G401 (cell line): ENCODE data around the gene DUSP9. TPM values are rescaled to one million over a fixed set of nuclear protein-coding genes. Genes with fewer than 3 reads are reported as not detected.

ENCODE experiments used
- DNase-seq: peaks from one replicate; pipeline ENCODE4 v3.0.0-alpha.2; 2015; ENCODE audit warnings: low spot score
- in situ Hi-C: cut with HindIII; loops from 2 replicates; pipeline ENCODE4 v1.10.0; 2016; ENCODE audit warnings: low sequenced_read_pairs, mixed read lengths
- total RNA-seq: library from RNA; depleted of rRNA; stranded (reverse); fragments of >200 nt; shearing (Covaris generic); gene quantifications from 2 replicates; pipeline ENCODE4 v1.2.3, GENCODE V29; 2014

DUSP9 gene
- total RNA-seq, 1 experiment from 2014 or later: 0.20 TPM

- in situ Hi-C loops: no loop called here
- no peak for DNase-seq
Measured at GRCh38 chrX:153634832-153635231, 12.2 kb upstream of the DUSP9 start.

DNA sequence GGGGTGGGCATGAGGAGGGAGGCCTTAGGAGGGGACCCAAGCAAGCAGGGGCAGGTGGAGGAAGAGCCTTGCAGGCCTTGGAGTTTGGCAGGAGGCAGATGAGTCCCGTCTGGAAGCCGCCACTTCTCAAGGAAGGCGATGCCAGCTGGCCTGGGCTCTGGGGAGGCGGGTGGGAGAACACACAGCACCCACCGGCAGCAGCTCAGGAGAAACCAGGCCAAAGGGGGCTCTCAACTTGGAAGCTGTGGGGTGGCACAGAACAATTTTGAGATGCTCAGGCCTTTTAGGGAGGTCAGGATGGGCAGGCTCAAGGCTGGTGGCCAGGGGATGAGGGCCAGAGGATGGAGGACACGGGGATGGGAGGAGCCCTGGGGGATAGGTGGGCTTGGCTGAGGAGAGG lies 11.6 kb upstream of the DUSP9 start:
- in situ Hi-C loops: no loop called here
- DNase-seq: no peak

GRCh38 chrX:153635788-153636668 lies 11.0 kb upstream of the DUSP9 start:
- peak; percentile 6 for DNase-seq
- in situ Hi-C loops: no loop called here

GRCh38 chrX:153636716-153637115 lies 10.3 kb upstream of the DUSP9 start:
- in situ Hi-C loops: no loop called here
- no peak for DNase-seq

DNA sequence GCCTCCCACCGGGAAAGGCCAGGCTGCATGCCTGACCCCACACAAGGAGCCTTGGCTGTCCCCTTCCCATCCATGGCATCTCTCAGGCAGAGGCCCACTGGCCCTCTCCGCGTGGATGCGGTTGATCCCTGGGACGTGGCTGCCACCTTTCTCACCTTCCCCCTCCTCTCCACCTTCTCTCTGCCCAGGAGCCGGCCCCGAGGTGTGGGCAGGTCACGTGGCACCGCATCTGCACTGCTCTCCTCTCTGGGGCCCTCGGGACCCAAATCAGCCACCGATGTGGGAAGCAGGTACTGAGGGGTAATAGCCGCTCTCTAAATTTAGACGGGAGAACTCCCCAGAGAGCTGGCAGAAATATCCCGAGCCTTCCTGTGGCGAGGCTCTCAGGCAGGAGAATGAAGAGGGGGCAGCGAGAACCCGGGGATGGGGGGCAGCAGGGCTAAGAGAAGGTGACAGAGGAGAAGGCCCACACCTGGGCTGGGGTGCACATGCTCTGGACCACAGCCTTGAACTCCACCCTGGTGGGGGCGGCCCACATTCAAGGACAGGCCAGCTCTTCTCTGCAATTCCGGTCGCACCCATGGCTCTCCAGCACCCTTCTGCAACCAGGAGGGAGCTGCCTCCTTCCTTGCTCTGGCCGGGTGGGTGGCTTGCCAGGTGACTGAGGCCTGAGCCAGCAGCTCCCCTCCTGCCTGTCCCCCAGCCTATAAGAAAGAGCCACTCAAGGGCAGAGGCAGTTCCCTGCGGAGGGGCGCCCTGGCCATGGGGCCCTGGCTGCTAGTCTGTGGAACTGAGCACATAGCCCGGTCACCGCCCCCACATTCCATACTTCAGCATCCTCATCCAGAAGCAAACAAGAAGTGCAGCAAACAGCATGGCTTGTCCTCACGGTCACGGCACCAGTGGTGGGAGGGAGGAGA lies 9.6 kb upstream of the DUSP9 start:
- DNase-seq: no peak
- in situ Hi-C loops: no loop called here

DNA sequence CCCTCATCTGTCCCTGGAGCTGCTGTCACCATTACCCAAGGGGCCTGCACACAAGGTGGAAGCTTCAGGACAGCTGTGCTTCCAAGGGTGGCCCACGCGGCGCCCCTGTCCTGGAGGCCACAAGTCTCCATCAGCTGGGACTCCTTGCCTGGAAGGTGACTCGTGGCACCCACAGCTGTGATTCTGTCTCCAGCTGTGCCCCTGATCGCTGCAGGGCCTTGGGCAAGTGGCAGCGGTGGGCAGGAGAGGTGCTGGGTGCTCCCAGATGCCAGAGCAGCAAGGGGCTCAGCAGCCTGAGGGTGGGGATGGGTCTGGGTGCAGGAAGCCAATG lies 9.0 kb upstream of the DUSP9 start:
- no peak for DNase-seq
- in situ Hi-C loops: no loop called here

DNA sequence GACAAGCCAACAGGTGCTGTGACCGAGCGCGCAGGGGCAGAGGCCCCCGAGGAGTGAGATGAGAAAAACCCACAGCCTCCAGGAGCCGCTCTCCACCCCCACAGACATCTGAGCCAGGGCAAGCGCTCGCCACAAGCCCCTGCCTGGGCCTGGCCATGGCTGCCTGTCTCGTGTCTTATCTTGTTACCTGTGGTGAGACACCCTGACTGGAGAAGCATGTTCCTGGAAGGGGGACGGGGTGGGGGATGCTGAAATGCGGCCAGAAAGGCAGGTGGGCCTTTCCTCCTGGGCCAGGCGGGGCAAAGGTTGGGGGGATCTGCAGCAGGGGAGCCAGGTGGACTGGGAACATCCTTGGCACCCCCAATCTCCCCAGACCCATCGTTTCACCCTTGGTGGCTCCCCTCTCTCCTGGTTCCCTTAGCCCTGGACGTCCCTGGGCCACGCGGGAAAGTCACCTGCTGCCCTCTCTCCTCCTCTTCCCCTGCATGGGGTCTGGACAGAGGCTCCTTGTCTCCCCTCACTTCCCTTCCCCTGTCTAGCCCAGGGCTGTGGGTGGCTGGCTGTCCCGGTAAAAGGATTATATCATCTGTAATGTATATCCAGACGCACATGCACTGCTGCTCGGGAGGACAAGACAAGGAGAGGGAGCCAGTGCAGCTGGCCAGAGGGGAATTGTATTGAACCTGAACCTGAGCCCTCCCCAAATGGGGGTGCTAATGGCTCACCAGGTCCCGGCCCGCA lies 8.4 kb upstream of the DUSP9 start:
- in situ Hi-C loops: no loop called here
- DNase-seq: no peak

- in situ Hi-C loops: no loop called here
- no peak for DNase-seq
Measured at GRCh38 chrX:153639177-153640044, 7.6 kb upstream of the DUSP9 start.

DNA sequence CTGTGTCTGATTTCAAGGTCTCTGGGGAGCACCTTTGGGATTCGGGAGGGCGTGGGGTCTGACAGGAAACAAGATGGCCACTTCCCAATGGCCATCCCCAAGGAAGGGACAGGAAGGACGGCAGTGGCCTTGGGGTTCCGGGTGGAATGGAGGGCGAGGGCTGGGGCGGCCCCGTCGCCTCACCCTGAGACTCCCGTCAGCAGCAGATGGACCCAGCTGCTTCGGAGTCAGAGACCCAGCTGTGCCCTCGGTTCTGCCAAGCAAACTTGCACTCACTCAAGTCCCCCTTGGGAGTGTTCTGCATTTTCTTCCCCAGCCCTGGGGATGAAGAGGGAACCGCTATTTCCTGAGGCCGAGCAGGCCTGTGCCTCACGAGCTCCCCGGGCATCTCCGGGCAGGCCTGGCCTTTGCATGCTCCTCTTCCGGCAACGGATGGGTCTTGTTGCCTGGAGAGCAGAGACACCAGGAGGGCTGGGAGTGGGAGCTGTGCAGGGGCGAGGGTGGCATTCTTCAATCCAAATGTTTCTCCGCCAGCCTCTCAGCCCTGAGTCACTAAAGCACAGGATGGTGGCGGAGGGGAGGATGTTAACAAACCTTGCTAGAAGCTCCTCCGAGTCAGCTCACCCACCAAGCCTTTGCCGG lies 6.8 kb upstream of the DUSP9 start:
- DNase-seq: no peak
- in situ Hi-C loops: no loop called here

- DNase-seq: no peak
Measured at GRCh38 chrX:153640736-153641575, 6.0 kb upstream of the DUSP9 start.

GRCh38 chrX:153641627-153642026 lies 5.4 kb upstream of the DUSP9 start:
- in situ Hi-C loops: no loop called here
- DNase-seq: no peak

More at GRCh38 chrX:153640736-153641575, 6.0 kb upstream of the DUSP9 start:
- in situ Hi-C loops: no loop called here

GRCh38 chrX:153642051-153642654 lies 4.8 kb upstream of the DUSP9 start:
- in situ Hi-C loops: no loop called here
- no peak for DNase-seq

DNA sequence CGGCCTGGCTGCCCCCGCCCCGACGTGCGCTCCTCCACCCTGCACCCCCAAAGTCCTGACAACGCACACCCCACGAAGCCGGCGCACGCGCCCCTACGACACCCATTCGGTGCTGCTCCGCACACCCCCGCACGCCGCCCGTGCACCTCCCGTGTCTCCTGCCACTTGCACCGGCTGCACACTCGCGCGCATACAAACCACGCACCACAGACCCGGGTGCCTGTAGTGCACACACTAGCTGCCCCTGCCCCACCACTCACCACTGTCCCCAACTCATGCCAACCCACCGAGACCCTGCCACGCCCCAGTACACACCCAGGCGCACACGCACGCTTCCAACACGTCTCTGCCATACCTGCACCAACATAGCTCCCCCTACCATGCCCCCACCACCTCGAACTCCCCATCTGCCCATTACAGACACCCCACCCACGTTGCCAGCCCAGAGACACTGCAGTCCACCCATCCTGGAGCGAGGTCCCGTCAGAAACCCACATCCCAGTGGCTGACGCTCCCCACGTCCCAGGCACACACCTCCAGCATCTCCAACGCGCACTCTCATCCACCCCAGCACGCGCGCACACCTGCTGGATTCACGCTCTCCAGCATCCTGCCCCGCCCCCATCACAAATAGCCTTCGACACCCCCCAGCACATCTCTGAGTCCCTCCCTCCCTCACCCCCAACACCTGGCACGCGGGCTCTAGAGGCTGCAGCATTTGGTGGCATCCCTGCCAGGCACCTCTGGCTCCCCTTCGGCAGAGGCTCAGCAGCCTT lies 4.2 kb upstream of the DUSP9 start:
- DNase-seq: no peak
- in situ Hi-C loops: no loop called here

DNA sequence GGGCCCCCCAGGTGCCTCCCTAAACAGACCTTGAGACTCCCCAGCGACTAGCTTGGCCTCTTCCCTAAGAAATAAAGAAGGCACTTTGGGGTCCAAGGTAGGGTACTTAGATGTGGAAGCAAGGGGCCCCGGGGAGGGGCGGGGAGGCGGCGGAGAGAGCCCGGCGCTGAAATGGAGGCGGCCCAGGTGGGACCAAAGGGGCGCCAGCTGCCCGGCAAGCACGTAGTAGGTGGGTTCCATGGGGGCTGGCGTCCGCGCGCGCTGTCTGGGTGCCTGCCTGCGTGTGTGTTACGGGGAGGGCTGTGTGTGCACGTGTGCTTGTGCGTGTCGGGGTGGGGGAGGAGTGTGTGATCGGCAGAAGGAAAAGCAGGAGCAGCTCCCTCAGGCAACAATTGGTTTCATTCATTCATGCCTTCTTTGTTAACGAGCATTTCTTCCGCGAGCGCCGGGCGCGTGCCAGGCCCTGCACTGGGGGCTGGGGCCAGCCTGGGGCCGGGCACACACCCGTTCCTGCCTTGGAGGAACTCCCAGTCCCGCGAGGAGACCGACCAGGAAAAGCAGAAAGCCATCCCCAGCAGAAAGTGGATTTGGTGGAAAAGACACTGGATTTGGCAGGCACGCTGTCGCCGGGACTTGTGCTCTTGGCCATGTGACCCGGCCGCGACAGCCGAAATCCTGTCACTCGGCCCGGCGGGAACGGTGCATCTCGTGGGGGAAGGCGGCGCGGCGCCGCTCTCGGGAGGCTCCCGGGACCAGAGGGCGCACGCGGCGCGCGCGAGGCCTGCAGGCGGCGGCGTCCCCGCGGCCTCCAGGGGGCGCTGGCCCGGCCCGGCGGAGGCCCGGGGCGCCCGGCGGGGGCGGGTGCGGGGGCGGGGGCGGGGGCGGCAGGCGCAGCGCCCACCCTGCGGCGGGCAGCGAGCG lies 3.3 kb upstream of the DUSP9 start:
- in situ Hi-C loops: no loop called here
- DNase-seq: peak; percentile 9

DNA sequence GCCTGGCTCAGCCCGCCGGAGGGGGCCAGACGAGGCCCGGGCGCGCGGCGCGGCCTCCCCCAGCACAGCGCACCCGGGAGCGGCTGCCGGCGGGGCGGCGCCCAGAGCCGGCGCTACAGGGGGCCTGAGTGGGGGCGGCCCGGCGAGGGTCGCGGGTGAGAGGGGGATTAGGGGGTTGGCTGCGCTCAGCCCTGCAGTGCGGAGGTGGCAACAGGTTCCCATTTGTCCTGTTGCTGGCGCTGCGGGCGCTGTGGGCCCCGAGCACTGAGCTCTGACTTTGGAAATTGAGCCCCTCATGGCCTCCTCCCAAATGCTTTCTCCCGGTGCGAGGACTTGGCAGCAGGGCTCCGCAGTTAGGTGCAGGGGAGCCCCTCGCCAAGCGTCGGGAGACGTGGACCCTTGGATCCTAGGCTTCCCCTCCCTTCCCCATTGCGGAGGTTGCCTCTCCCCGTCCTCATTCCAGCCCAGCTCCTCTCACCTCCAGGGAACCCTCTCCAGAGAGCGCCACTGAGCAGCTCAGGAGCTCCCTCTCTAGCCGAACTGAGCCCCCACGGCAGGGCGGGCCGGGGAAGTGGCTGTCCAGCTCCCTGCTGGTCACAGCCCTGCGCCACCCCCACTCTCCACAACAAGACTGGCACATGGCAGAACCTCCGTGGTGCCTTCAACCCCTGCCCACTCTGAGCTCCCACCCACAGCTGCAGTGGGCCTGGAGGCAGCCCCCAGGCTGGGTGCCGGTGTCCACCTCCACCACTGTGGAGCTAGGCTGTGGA lies 2.5 kb upstream of the DUSP9 start:
- no peak for DNase-seq
- in situ Hi-C loops: no loop called here
